Ishikawa (cell line): ENCODE results near the gene UNC45B.
A peak's percentile ranks its signal among the peaks of the same experiment; 100 is the strongest.

Experiments
- CEBPB ChIP-seq: IDR thresholded peaks from 2 replicates; pipeline ENCODE4 v1.6.1; 2012
- CREB1 ChIP-seq: IDR thresholded peaks from 2 replicates; pipeline ENCODE4 v1.6.1; 2012; ENCODE audit warnings: low read depth
- EGR1 ChIP-seq: IDR thresholded peaks from 2 replicates; pipeline ENCODE4 v1.6.1; 2012
- EP300 ChIP-seq: IDR thresholded peaks from 2 replicates; pipeline ENCODE4 v1.6.1; 2012; ENCODE audit warnings: borderline replicate concordance
- FOXM1 ChIP-seq: IDR thresholded peaks from 2 replicates; pipeline ENCODE4 v1.6.1; 2012; ENCODE audit warnings: low read depth, borderline replicate concordance
- NFIC ChIP-seq: IDR thresholded peaks from 2 replicates; pipeline ENCODE4 v1.6.1; 2012
- RAD21 ChIP-seq: IDR thresholded peaks from 2 replicates; pipeline ENCODE4 v1.6.1; 2012; ENCODE audit warnings: low read depth
- TAF1 ChIP-seq: IDR thresholded peaks from 2 replicates; pipeline ENCODE4 v1.6.1; 2012; ENCODE audit warnings: low read depth, mild to moderate bottlenecking
- TCF12 ChIP-seq: IDR thresholded peaks from 2 replicates; pipeline ENCODE4 v1.6.1; 2012; ENCODE audit warnings: low read depth
- TEAD4 ChIP-seq: IDR thresholded peaks from 2 replicates; pipeline ENCODE4 v1.6.1; 2012
- YY1 ChIP-seq: IDR thresholded peaks from 2 replicates; pipeline ENCODE4 v1.6.1; 2012; ENCODE audit warnings: low read depth
- ZBTB7A ChIP-seq: IDR thresholded peaks from 2 replicates; pipeline ENCODE4 v1.6.1; 2012; ENCODE audit warnings: low read depth
- TF ChIP-seq, protein P1 (sequence below): IDR thresholded peaks from 2 replicates; pipeline ENCODE4 v1.6.1; 2012; ENCODE audit warnings: low read depth, mild to moderate bottlenecking
- TF ChIP-seq, protein P2 (sequence below): IDR thresholded peaks from 2 replicates; pipeline ENCODE4 v1.6.1; 2012
- TF ChIP-seq, protein P3 (sequence below): IDR thresholded peaks from 2 replicates; pipeline ENCODE4 v1.6.1; 2012

Gene UNC45B

DNA sequence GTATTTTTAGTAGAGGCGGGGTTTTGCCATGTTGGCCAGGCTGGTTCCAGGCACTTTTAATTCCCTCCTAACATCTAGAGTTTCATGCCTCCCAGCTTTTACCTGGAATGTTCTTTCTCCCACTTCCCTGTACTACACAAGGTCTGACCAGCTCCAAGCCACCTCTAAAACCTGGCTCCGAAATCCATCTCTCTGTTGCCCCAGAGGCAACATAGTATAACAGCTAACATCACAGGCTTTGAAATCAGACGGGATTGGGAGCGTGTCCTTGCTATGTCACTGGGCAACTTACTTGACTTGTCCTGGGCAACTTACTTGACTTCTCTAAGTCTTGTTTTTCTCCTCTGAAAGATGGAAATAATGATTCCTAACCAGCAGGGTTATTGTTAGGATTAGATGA, 15.1 kb downstream of the UNC45B start:
- TF ChIP-seq YY1: no peak
- no peak for TF ChIP-seq TAF1
- TF ChIP-seq EGR1: no peak
- no peak for TF ChIP-seq NFIC
- TF ChIP-seq TEAD4: no peak
- TF ChIP-seq FOXM1: no peak
- TF ChIP-seq, protein P1, sequence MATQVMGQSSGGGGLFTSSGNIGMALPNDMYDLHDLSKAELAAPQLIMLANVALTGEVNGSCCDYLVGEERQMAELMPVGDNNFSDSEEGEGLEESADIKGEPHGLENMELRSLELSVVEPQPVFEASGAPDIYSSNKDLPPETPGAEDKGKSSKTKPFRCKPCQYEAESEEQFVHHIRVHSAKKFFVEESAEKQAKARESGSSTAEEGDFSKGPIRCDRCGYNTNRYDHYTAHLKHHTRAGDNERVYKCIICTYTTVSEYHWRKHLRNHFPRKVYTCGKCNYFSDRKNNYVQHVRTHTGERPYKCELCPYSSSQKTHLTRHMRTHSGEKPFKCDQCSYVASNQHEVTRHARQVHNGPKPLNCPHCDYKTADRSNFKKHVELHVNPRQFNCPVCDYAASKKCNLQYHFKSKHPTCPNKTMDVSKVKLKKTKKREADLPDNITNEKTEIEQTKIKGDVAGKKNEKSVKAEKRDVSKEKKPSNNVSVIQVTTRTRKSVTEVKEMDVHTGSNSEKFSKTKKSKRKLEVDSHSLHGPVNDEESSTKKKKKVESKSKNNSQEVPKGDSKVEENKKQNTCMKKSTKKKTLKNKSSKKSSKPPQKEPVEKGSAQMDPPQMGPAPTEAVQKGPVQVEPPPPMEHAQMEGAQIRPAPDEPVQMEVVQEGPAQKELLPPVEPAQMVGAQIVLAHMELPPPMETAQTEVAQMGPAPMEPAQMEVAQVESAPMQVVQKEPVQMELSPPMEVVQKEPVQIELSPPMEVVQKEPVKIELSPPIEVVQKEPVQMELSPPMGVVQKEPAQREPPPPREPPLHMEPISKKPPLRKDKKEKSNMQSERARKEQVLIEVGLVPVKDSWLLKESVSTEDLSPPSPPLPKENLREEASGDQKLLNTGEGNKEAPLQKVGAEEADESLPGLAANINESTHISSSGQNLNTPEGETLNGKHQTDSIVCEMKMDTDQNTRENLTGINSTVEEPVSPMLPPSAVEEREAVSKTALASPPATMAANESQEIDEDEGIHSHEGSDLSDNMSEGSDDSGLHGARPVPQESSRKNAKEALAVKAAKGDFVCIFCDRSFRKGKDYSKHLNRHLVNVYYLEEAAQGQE: no peak
- TF ChIP-seq, protein P2, sequence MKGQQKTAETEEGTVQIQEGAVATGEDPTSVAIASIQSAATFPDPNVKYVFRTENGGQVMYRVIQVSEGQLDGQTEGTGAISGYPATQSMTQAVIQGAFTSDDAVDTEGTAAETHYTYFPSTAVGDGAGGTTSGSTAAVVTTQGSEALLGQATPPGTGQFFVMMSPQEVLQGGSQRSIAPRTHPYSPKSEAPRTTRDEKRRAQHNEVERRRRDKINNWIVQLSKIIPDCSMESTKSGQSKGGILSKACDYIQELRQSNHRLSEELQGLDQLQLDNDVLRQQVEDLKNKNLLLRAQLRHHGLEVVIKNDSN: no peak
- TF ChIP-seq ZBTB7A: no peak

DNA sequence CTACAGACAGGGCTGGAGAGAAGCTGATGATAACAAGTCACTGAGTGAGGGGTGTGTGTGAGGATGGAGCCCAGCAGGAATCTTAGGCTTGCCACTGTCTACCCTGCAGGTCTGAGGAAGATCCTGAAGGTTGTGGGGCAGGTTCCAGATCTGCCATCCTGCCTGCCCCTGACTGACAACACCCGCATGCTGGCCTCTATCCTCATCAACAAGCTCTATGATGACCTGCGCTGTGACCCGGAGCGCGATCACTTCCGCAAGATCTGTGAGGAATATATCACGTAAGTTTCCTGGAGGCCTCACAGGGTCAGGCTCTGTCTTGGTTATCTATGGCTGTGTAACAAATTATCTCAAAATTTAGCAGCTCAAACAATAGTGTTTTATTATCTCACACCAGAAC, 16.3 kb downstream of the UNC45B start:
- TF ChIP-seq ZBTB7A (no peak), CREB1 (no peak), EP300 (no peak), TEAD4 (no peak)

DNA sequence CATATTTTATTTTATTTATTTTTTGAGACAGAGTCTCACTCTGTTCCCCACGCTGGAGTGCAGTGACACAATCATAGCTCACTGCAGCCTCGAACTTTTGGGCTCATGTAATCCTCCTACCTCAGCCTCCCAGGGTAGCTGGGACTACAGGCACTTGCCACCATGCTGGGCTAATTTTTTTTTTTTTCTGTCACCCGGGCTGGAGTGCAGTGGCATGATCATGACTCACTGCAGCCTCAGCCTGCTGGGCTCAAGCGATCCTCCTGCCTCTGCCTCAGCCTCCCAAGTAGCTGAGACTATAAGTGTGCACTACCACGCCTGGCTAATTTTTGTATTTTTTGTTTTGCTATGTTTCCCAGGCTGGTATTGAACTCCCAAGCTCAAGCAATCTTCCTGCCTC, 17.1 kb downstream of the UNC45B start:
- TF ChIP-seq CREB1 (no peak), TEAD4 (no peak), TCF12 (no peak), EGR1 (no peak), EP300 (no peak)
- TF ChIP-seq, protein P3, sequence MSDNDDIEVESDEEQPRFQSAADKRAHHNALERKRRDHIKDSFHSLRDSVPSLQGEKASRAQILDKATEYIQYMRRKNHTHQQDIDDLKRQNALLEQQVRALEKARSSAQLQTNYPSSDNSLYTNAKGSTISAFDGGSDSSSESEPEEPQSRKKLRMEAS: no peak

DNA sequence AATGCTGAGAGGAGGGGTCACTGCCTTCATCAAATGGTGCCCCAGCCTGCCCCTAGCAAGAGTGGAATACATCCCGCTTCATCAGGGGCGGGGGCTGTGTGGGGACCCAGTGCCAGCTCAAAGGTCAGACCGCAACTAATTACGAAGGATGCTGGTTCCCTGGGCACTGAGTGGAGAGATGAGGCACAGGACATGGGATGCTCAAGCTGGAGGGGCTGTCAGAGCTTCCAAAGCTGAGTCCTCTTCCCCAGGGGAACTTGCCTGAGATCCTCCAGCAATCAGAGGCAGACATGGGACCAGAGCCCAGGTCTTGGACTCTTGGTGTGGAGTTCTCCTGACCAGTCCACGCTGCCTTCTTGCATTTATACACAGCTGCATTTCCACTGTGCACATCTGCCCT, 18.9 kb downstream of the UNC45B start:
- TF ChIP-seq, protein P3: no peak
- TF ChIP-seq TEAD4: no peak
- no peak for TF ChIP-seq FOXM1

DNA sequence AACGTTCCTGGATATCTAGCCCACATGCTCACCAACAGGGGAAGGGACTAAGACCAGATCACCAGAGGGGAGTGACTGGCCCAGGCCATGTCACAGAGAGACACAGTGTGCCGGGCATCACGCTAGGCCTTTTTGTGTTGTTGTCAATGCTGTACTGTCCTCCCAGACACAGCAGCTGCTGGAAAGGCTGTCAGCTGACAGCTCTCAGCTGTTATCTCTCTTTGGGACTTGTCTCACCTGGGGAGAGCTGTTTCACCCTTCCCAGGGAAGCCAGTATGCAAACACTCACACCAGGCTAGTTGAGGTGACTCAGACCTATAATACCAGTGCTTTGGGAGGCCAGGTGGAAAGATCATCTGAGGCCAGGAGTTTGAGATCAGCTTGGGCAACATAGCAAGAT, 19.4 kb downstream of the UNC45B start:
- TF ChIP-seq EGR1 (no peak), TEAD4 (no peak), TAF1 (no peak), RAD21 (no peak), FOXM1 (no peak), CREB1 (no peak)
- TF ChIP-seq, protein P2: no peak

DNA sequence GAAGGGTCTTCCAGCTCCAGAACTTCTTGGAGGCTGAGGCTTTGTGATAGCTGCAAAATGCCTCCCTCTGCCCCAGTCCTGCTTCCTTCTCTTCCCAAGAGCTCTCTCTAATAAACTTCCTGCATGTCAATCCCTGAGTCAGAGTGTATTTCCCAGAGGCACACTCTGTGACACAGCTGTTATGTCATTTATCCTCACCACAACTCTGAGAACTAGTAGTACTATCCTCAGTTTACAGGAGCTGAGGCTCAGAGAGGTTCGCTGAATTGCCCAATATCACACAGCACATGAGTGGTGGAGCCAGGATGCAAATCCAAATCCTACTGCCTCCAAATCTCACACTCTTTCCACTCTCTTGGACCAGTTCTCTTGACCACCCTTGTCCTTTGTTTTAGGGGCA, 20.0 kb downstream of the UNC45B start:
- no peak for TF ChIP-seq FOXM1

DNA sequence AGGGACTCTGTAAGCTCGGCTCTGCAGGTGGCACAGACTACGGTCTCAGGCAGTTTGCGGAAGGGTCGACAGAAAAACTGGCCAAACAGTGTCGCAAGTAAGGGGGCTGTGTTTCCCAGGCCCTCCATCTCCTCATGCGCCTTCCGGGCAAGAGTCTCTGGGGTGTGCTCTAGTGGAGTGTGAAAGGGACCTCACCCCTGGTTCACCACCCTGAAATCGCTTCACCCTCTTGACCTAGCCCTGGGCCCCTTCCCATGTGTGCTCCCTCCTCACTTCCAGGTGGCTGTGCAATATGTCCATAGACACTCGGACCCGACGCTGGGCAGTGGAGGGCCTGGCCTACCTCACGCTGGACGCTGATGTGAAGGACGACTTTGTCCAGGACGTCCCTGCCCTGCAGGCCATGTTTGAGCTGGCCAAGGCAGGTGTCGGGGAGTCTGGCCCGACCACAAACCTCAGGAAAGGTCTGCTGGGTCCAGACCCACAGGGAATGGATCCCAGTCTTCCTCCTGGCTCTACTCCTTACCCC, 22.3 kb downstream of the UNC45B start:
- no peak for TF ChIP-seq YY1
- no peak for TF ChIP-seq TAF1
- no peak for TF ChIP-seq TCF12

DNA sequence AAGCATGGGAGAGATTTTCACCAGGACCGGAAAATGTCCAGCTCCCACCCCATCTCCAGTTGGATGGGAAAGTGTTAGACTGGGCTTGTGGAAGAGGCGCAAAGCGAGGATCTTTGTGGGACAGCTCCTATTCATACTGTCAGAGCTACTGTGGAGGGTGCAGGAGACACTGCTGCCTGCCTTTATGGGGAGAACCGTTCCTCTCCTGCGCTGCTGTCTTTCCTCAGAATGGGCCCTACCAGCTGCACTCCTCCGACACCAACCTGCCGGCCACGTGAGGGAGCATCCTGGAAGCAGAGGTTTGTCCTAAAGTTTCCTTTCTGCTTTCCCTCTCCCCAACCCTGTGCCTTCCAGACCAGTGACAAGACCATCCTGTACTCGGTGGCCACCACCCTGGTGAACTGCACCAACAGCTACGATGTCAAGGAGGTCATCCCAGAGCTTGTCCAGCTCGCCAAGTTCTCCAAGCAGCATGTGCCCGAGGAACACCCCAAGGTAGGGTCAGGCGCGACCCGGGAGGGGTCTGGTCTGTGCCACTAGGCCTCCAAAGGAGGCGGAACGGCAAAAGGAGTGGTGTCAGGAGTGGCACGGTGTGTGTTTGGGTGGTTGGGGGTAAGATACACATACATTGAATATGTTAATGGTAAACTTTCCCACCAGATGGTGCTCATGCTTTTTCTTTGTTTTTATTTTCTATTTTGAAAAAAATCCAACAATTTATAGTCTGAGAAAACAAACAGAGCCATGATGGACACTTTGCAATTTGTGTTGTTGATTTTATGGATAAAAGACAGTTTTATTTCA, 23.6 kb downstream of the UNC45B start:
- no peak for TF ChIP-seq EP300
- TF ChIP-seq RAD21: peak; percentile 35; the same call in 1 of the 2 replicates

DNA sequence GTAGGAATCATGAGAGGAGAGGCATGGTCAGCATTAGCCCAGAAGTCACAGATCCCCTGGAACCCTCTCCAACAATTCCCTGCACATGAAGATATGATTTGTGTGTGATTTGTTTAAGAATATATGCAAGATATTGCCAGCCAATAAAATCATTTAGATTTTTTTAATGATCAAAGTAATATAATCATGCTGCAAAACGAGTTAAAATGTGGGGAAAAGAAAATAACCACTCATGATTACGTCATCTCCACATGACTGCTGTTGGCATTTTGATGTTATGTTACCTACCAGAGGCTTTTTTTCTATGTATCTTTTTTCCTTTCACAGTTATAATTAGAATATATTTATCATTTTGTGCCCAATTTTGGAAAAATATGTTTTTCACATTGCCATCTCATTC, 24.2 kb downstream of the UNC45B start:
- TF ChIP-seq EGR1 (no peak), ZBTB7A (no peak), CREB1 (no peak), FOXM1 (no peak), YY1 (no peak), TEAD4 (no peak), EP300 (no peak), TCF12 (no peak), CEBPB (no peak), NFIC (no peak), TAF1 (no peak), RAD21 (no peak)
- TF ChIP-seq, protein P2: no peak
- TF ChIP-seq, protein P3: no peak
- TF ChIP-seq, protein P1: no peak
